ENCODE data around the gene EIF4G3. TPM values are rescaled to one million over a fixed set of nuclear protein-coding genes. Genes with fewer than 3 reads are reported as not detected.

EIF4G3 gene
- total and polyA plus RNA-seq, 10 of the 15 experiments (the other 5 are each of a cell fraction or from before 2014, with no cell fraction given), result 7.4 to 45.1 (median 29.1) TPM

DNA sequence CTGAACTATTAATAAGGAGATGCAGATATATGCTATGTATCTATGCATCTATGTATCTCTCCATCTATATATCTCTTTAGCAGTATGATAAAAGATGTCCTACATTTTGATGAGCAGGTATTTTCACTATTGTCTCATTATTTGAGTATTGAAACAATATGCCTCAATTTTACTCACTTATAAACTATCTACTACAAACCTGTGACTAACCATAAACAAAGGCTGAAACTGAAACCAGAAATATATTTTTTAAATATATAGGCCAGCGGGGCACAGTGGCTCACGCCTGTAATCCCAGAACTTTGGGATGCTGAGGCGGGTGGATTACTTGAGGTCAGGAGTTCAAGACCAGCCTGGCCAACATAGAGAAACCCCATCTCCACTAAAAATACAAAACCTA, 22.0 kb downstream of the EIF4G3 start (continued):
- TF ChIP-seq, protein P1, sequence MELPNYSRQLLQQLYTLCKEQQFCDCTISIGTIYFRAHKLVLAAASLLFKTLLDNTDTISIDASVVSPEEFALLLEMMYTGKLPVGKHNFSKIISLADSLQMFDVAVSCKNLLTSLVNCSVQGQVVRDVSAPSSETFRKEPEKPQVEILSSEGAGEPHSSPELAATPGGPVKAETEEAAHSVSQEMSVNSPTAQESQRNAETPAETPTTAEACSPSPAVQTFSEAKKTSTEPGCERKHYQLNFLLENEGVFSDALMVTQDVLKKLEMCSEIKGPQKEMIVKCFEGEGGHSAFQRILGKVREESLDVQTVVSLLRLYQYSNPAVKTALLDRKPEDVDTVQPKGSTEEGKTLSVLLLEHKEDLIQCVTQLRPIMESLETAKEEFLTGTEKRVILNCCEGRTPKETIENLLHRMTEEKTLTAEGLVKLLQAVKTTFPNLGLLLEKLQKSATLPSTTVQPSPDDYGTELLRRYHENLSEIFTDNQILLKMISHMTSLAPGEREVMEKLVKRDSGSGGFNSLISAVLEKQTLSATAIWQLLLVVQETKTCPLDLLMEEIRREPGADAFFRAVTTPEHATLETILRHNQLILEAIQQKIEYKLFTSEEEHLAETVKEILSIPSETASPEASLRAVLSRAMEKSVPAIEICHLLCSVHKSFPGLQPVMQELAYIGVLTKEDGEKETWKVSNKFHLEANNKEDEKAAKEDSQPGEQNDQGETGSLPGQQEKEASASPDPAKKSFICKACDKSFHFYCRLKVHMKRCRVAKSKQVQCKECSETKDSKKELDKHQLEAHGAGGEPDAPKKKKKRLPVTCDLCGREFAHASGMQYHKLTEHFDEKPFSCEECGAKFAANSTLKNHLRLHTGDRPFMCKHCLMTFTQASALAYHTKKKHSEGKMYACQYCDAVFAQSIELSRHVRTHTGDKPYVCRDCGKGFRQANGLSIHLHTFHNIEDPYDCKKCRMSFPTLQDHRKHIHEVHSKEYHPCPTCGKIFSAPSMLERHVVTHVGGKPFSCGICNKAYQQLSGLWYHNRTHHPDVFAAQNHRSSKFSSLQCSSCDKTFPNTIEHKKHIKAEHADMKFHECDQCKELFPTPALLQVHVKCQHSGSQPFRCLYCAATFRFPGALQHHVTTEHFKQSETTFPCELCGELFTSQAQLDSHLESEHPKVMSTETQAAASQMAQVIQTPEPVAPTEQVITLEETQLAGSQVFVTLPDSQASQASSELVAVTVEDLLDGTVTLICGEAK (IDR thresholded peaks at IDR 0.05; ENCODE audit: borderline replicate concordance), result no peak

DNA sequence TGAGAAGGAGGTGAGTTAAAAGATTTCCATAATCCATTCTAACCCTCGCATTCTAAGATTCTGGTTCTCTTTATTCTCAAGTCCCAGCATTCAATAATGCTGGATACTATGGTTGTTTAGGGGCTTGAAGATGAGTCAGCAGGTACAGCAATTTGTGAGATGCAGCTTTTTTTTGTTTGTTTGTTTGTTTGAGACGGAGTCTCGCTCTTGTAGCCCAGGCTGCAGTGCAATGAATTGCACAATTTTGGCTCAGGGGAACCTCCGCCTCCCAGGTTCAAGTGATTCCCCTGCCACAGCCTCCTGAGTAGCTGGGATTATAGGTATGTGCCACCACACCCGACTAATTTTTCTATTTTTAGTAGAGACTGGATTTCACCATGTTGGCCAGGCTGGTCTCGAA, 23.3 kb downstream of the EIF4G3 start:
- Histone ChIP-seq H3K4me2 (ENCODE audit: control insufficient read depth, insufficient read depth) (no peak overlapping the region), H2AFZ (ENCODE audit: control insufficient read depth, low read depth, low read length) (no peak overlapping the region), H3K9me3 (replicated peaks; ENCODE audit: control insufficient read depth, insufficient read depth, low read length) (no peaks in the 10 kb centered on the region), H4K20me1 (ENCODE audit: control insufficient read depth, insufficient read depth) (no peaks in the 10 kb centered on the region), H3K4me1 (ENCODE audit: control insufficient read depth, insufficient read depth, low read length) (0 out of 2 replicates have a peak, but pooled peaks cover 3% of the 10 kb centered on the region), H3K36me3 (ENCODE audit: control insufficient read depth in 2 of 2, insufficient read depth in 2 of 2, low read length in 1 of 2) (peaks cover 1 to 14% of the 10 kb centered on the region in 2 experiments; a peak in 3 of 4 replicates), H3K27ac (ENCODE audit: control insufficient read depth, insufficient read depth) (no peak overlapping the region), H3K79me2 (ENCODE audit: control insufficient read depth, insufficient read depth, low read length) (no peaks in the 10 kb centered on the region; the same call in none of the 2 replicates), H3K4me3 (no peak overlapping the region), H3K27me3 (replicated peaks in 1 of 2; ENCODE audit: control insufficient read depth in 2 of 2, insufficient read depth in 2 of 2, low read length in 1 of 2) (no peaks in the 10 kb centered on the region), H3K9ac (ENCODE audit: control insufficient read depth, insufficient read depth, low read length) (no peak overlapping the region)
- intact Hi-C loops (cut with micrococcal nuclease; ENCODE audit: unreplicated experiment) (no loop called here), in situ Hi-C loops (cut with MboI) (no loop called here)
- TF ChIP-seq MTA3 (IDR thresholded peaks at IDR 0.05; ENCODE audit: borderline replicate concordance, low read length), result no peak
- TF ChIP-seq ZBED1 (IDR thresholded peaks at IDR 0.05; ENCODE audit: borderline replicate concordance), result no peak
- TF ChIP-seq SIN3A (IDR thresholded peaks at IDR 0.05; ENCODE audit: low read depth, low read length), result no peak
- TF ChIP-seq YY1 (IDR thresholded peaks at IDR 0.05; ENCODE audit: low read depth, low read length), result no peak
- CTCF ChIA-PET, result interaction anchor here (0.6 to 1.3 kb wide), 3 partner anchors 25 to 682 kb away, joined by 3 read pairs; no protein-coding TSS in a partner anchor
- ATAC-seq (no peak), FAIRE-seq (no peak), DNase-seq (ENCODE audit: low read depth, low spot score) (no peak)
- SMC1A ChIA-PET (ENCODE audit: uncharacterized antibody, unreplicated experiment), result interaction anchor here (1.2 to 2.0 kb wide), 2 partner anchors 13 to 42 kb away, joined by 3 to 7 read pairs; no protein-coding TSS in a partner anchor
- no TSS peak for BruUV-seq (replicated peaks)
- 94% methylated on average over 6 of the region's 6 CpGs for WGBS (ENCODE audit: insufficient coverage, insufficient replicate concordance, low lambda C conversion rate, missing lambda C conversion rate)
- RAD21 ChIA-PET (ENCODE audit: unreplicated experiment), result no interaction called here
- POLR2A ChIA-PET, result interaction anchor here (0.6 to 1.2 kb wide), 2 partner anchors 12 to 19 kb away, joined by 4 read pairs; no protein-coding TSS in a partner anchor

All from GM12878 (cell line).